Suprapubic skin (tissue), 4 donors: ENCODE results near the gene PTGR3.

Experiments
- CTCF ChIP-seq, 2 donors: fragments of 200-600 bp in 1 of 2; fragments of 450-650 bp in 1 of 2; sonication (generic) in 1 of 2; IDR thresholded peaks; one replicate each; pipeline ENCODE4 v1.5.1; 2016 to 2019; ENCODE audit warnings: antibody characterized with exemption in 2 of 2, mild to moderate bottlenecking in 1 of 2, moderate library complexity in 1 of 2
- POLR2A ChIP-seq, 2 donors: fragments of 450-650 bp; IDR thresholded peaks; one replicate each; pipeline ENCODE4 v1.6.1; 2017; ENCODE audit warnings: antibody characterized with exemption in 2 of 2, mild to moderate bottlenecking in 2 of 2, moderate library complexity in 2 of 2
- POLR2AphosphoS5 ChIP-seq, 3 donors: sonication (generic); formaldehyde crosslinking; IDR thresholded peaks; one replicate each; pipeline ENCODE4 v1.6.1; 2017; ENCODE audit warnings: antibody characterized with exemption in 3 of 3

DNA sequence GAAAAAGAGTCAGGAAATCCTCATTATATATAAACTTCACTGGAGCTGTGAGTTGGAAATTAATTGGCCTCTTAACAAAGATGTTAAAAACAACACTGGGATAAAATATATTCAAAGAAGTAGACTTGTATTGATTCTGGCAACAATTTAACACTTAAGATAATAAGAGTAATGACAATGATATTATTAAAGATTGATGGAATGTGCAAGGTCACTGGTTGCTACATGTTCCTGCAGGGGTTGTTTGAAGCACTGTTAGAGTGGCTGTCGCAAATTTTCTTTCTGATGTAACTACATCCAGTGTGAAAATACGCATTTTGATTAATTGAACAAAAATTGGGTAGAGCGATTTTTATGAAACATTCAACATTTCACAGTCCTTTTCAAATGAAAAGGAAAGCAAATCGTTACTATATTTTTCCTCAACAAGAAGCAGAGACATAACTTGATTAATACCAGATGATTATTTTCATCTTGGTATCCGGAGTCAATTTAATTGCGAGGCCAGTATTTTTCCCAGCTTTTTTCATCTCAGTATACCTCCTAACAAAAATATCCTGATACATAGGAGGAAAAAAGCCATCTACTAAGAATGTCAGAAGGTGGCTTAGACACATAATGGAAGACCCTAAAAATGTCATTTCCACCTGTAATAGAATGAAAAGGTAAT is 6.1 kb downstream of the PTGR3 start:
- TF ChIP-seq CTCF (IDR thresholded peaks at IDR 0.05) (no peak), POLR2A (IDR thresholded peaks at IDR 0.05) (no peak), POLR2AphosphoS5 (IDR thresholded peaks at IDR 0.05) (no peak)
